Stimulated activated CD4-positive, alpha-beta T cell treated with anti-CD3 and anti-CD28 coated beads, Interleukin-1b, Interleukin-23, amount 100 ng/mL, for 1 hour (primary cell): ENCODE data around the gene ST7.

ENCODE experiments used
- DNase-seq, 2 donors: peaks; one replicate each; pipeline ENCODE4 v3.0.0-alpha.2; 2020; ENCODE audit warnings: low read depth in 2 of 2

The ST7 gene

GRCh38 chr7:116978006-116978405 lies 24.7 kb downstream of the ST7 start:
- DNase-seq = no peak

DNA sequence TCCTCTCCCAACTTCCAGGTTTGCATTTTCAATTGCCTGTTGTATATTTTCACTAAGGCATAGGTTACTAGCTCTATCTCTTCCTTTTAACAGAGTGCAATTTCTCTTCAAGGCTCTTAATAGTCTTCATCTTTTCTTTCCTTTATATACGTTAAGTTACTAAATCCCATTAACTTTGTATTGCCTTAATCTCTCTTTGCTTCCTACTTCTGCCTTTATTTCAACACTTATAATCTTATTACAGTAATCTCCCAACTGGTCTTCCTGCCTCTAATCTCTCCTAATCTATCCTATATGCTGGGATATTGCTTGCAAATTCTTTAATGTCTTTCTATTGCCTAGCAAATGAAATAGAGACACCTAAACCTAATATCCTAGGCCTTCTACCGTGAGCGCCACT lies 26.1 kb downstream of the ST7 start:
- DNase-seq = no peak

DNA sequence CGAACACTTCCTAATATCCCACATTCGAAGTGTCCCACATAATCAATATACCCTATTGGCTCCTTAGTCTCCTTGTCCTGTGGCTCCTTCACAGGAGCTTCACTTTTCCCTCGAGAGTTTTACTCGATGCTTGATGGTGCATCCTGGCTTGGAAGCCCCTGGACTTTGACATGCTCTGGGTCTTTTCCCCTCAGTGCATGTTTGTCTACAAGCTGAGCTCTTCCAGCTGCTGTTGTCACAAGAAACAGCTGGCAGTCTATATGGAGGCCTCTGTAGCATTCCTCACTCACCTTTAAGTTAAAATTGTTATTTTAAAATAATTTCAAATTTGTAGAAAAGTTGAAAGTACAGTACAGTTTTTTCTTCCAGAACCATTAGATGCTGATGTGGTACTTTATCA lies 27.1 kb downstream of the ST7 start:
- DNase-seq = no peak

- DNase-seq = no peak
These were observed 28.6 kb downstream of the ST7 start for GRCh38 chr7:116981939-116982338.

DNA sequence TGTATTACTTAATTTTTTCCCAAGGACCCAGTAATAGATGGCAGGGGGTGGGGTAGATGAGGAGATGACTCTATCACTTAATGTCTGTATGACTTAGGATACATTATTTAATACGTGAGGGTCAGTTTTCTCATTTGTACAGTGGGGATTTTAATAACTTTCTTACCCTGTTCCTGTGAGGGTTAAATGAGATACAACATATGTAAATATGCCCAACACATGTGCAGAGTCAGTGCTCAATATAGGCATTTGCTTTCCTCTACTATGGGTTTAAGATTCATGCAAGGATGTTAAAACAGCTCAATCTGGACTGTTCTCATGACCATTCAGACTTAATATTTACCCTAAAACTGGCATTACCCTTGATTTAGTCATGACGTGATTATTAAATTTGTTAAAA lies 31.2 kb downstream of the ST7 start:
- no peak for DNase-seq

DNA sequence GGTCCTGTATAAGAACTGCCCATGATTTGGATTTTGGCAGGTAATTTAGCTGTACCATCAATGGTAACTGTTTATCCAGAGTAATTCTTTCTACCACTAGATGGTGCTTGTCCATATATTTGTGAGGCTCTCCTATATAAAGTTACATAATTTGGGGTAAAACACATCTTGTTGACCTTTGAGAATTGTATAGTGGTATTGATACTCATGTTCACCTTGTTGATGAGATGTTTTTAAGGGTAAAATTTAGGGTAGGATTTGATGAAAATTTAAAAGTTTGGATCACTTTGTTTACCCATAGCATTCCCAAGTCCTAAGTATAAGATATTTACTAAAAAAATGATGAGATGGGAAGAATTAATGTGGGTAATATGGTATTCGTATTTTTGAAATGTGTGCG lies 31.6 kb downstream of the ST7 start:
- DNase-seq = no peak

DNA sequence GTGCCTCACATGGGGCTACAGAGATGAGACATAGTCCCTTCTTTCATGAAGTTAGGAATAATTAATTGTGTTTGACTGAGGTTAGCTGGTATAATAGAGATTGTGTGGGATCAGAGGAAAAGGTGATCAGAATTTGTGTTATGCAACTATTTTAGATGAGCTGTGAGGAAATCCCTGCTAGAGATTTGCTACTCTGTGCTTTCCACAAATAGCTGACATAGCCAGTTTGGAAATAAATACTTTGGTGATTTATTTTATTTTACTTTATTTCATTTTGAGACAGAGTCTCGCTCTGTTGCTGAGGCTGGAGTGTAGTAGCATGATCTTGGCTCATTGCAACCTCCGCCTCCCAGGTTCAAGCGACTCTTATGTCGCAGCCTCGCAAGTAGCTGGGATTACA lies 32.3 kb downstream of the ST7 start:
- no peak for DNase-seq

DNA sequence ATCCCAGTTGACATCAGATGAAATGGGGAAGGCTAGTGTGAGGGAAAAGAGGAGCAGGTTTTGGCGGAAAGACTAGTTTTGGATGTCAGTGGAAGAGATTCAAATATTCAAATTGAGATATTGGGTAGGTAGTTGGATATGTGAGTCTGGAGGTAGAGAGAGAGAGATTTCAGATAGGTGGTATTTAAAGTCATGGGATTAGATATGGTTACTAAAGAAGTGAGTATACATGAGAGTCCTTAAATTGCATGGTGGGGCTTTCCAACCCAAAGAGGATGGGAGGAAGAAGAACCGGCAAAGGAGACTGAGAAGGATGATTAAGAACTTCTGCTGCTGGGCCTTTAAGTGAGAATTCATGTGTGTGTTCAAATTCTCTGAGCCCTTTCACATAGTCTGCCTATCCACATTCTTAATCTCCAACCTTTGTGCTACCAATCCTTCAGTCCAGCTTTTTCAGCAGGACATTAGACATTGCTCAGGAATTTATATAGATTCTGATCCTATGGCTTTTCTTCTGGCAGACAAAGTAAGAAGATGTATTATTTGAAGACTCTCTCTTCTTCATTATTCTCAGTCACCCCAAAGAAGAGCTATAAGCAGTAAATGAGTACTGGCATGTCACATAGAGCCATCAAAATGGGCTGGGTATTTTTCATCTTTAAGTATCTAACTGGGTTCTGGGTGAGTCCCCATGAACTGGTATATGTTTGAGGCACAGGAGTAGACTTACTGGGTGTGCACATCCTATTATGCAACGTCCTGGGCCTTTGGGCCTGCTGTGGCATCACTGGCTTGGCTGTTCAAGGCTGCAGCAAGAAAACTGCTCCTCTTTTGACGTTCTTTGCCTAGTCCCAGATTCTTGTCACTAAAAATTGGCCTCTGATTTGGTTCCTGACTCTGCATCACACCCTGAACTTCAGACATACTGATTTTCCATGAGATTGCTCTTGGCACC lies 33.6 kb downstream of the ST7 start:
- DNase-seq = no peak

DNA sequence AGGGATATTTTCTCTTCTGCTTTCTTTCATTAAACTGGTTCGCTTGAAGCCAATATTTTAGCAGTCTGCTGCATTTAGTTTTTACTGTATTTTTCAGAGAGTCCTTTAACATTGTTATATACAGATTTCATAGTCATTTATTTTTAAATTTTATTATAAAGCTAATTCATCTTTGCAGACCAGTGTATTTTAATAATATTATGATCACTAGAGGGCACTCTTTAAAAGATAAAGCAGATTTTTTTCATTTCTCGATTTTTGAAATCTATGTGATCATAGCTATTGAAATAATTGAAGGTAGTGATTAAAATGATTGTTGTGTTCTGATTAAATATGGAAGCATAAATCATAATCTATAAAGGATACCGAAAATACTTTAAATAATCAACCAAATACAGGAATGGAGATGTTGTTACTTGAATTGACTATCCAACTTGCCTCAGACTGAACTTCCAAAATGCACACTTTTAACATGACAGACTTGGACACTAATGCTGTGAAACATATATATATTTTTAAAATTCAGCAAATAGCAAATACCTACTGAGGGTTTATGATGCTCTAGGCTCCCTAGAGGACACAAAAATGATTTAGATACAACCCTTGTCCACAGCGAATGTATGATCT lies 35.2 kb downstream of the ST7 start:
- DNase-seq = no peak

DNA sequence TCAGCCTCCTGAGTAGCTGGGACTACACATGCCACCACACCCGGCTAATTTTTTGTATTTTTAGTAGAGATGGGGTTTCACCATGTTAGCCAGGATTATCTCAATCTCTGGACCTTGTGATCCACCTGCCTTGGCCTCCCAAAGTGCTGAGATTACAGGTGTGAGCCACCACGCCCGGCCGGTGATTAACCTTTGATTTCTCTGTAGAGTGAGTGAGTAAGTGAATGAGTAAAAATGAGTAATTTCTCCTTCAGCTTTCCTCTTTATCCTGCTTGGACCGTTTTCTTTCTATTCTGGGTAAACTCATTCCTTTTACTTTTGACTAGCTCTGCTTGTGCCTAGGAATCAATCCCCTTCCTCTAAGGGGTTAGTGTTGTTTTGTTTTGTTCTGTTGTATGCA lies 36.8 kb downstream of the ST7 start:
- no peak for DNase-seq

GRCh38 chr7:116991233-116991632 lies 37.9 kb downstream of the ST7 start:
- no peak for DNase-seq

DNA sequence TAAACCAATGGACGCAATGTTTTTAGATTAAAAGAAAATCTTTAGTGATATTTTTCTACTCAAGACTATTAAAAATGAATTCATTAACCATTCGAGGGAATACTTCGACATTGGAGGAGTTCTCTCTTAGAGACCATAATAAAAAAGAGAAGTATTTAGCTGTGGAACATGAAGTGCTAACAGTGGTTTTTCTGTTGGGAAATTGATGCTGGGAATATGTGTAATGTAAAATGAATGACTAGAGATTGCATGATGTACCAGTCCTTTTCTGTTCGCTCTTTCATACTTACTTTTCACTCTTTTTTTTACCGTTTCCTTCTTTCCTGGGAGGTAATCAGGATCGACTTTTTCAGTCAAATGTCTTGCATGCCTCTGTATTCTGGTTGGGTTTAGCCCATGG lies 41.3 kb downstream of the ST7 start:
- DNase-seq = no peak

DNA sequence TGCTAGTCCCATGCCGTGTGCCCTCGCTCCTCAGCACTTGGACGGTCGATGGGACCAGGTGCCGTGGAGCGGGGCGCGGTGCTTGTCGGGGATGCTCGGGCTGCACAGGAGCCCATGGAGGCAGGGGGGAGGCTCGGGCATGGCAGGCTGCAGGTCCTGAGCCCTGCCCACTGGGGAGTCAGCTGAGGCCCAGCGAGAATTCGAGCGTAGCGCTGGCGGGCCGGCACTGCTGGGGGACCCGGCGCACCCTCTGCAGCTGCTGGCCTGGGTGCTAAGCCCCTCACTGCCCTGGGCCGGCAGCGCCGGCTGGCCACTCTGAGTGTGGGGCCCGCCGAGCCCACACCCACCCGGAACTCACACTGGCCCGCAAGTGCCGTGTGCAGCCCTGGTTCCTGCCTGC lies 44.7 kb downstream of the ST7 start:
- no peak for DNase-seq

DNA sequence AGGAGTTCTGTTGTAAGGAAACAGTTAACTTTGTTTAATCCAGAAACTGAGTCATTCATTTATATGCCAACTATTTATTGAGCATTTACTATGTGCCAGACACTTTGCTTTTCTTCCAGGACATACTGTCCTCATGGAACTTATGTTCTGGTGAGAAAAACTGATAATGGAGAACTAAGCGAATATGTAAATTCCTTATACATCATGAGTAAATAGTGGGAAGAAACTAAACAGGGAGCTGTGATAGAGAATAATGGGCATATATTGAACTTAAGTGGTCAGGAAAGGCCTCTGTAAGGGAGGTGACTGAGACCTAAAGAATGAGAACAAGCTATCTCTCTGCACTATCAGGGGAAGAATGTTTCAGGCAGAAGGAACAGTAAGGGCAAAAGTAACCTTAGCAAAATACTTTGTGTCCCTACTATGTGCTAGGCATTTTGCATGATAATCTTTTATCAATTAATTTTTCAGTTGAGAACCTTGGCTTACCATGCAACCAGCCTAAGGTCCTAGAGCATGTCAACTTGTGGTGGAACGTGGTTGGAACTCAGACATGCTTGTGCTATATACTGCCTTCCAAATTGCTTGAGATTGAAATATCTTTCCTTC lies 45.4 kb downstream of the ST7 start:
- DNase-seq = no peak

DNA sequence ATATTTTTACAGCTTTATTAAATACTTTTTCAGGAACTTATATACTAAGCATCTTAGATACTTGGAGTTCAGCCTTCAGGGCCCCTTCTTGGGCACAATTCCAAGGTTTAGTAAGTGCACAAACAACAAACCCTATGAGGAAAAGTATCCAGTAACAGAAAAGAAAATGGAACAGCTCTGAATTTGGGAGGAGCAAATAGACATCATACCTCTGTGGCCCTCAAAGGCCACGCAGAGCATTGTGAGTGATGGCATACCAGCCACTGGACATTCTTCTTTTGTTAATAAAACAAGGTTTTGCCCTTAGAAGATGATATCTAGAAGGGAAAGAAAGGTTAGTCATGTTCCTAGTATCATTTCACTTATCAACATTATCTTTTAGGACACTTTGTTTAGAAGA lies 46.0 kb downstream of the ST7 start:
- DNase-seq = no peak

DNA sequence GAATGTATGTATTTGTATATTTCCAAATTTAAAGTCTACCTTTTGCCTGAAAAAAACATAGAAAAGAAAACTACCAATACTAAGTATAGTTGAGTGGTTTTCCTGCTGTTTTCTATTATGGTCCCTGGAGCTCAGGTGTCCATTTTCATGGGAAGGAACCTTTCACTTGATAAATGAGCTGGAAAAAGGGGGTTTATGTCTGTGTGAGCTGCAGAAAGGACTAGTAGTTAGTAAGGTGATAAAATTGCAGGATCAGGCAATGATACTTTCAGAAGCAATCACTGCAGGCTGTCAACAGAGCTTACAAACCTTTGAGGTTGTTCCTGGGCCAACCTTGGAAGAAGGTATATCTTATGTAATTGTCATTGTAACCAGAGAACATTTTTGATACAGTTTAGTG lies 48.0 kb downstream of the ST7 start:
- DNase-seq = no peak

DNA sequence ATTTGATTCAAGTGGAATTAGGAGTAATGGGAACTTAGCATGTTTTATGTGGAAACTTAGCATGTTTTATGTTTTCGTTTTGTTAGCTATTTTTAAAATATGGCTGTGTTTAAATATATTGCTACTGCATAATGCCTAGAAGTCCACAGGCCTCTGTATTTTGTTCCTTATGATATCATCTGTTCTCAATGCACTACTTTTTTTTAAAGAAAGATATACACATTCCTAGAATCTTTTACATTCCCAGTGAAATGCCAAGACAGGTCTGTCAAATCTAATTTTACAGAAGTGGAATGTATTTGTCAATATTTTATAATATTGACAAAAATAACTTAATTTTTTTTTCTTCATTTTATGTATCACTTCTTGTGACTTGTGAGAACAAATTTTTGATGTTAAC lies 51.6 kb downstream of the ST7 start:
- no peak for DNase-seq

DNA sequence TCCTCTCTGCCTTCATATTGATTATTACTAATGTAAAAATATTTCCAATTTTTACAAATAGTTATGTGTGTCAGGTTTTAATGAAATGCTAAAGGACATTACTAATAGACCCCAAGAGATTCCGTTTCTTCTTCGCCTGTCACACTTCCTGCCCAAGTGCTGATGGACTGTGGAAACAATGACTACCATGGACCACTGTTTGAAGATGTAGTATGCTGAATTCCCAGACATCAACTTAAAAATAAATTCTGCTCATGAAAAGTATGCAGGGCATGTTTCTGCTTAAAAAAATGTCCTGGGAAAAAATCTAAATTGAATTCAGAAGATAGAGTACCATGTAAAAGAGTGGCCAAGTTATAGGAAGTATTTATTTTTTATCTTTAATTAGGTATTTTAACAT lies 52.1 kb downstream of the ST7 start:
- no peak for DNase-seq

DNA sequence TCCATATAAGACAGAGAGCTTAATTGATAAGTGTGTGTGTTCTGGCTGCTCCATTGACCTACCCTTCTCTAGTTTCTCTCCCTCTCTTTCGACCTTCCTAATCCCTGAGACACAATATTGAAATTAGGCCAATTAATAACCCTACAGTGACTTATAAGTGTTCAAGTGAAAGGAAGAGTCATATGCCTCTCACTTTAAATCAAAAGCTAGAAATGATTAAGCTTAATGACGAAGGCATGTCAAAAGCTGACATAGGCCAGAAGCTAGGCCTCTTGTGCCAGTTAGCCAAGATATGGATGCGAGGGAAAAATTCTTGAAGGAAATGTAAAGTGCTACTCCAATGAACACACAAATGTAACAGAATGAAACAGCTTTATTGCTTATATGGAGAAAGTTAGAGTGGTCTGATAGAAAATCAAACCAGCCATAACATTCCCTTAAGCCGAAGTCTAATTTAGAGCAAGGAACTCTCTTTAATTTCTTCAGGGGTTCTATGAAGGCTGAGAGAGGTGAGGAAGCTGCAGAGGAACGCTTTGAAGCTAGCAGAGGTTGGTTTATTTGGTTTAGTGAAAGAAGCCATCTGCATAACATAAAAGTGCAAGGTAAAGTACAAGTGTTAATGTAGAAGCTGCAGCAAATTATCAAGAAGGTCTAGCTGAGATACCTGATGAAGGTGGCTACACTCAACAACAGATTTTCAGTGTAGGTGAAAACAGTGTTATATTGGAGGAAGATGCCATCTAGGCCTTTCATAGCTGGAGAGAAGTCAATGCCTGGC lies 53.8 kb downstream of the ST7 start:
- no peak for DNase-seq

DNA sequence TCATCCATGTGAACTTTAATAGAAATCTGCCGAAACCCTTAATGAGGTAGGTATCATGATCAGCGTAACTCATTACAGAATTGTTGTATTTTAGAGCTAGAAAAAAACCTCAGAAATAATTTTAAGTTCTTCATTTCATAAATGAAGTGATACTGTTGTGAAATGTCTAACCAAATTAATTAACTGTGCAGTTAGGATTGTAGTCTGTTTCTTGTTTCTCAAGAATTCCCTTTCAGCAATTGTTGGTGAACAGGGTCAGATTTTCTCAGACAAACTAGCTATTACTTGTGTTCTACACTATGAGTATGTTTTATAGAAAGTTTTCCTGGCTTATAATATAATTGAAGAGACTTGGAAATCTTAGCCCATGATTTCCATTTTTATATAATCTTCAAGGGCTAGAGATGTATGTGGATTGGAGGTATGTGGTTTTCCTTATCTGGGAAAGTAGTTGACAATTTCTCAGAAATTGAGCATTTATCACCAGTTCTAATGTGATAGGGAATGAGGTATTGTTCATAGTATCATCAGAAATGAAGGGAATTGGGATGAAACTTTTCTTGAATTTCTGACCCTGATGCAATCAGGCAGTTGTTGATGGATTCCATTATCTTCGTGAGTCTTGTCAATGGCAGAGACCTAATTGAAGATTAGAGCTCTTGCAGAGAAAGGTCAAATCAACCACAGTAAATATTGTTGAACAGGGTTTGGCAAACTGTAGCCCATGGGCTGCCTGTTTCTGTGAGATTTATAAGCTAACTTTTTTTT lies 55.0 kb downstream of the ST7 start:
- no peak for DNase-seq

DNA sequence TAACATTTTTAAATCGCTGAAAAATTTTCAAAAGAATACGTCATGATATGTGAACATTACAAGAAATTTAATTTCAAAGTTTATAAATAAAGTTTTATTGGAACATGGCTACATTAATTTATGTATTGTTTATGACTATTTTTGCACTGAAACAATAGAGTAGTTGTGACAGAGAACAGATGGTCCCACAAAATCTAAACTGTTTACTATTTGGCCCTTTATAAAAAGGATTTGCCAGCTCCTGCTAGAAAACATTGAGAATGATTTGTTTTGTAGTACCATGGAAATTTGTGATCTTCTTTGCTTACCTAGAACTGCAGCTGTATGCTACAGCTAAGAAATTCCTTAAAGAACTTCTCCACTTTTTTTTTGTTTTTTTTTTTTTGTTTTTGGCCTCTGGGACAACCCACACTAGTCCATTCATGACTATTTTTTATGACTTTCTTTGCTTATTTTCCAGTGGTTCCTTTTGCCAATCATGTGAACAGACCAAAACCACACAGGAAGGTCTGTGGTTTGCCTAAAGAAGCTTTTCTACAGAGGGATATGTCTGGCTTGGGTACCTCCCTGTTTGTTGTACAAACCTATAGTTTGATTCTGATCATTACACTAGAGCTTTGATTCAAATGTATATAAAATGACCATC lies 55.7 kb downstream of the ST7 start:
- no peak for DNase-seq
